Prostate gland (tissue), 2 donors: ENCODE results near the gene GIN1.

Experiments
- CTCF ChIP-seq, 4 experiments: fragments of 200-600 bp in 2 of 4; fragments of 450-650 bp in 2 of 4; sonication (generic) in 2 of 4; IDR thresholded peaks; 1 replicate in 3 of 4; 2 replicates in 1 of 4; pipeline ENCODE4 v1.5.1; 2016 to 2019; ENCODE audit warnings: antibody characterized with exemption in 4 of 4, mild to moderate bottlenecking in 2 of 4, moderate library complexity in 2 of 4
- POLR2A ChIP-seq: fragments of 450-650 bp; IDR thresholded peaks from one replicate; pipeline ENCODE4 v1.6.1; 2016; ENCODE audit warnings: antibody characterized with exemption, mild to moderate bottlenecking
- POLR2AphosphoS5 ChIP-seq: sonication (generic); formaldehyde crosslinking; IDR thresholded peaks from one replicate; pipeline ENCODE4 v1.6.1; 2017; ENCODE audit warnings: antibody characterized with exemption

- TF ChIP-seq POLR2A (no peak), CTCF (IDR thresholded peaks at IDR 0.05) (no peak), POLR2AphosphoS5 (no peak)
These were observed 53.6 kb downstream of the GIN1 start for GRCh38 chr5:103066326-103066725.
